Activated T-cell treated with anti-CD3 and anti-CD28 coated beads, Interleukin-2, amount 50 U/mL, for 48 hours (primary cell): ENCODE results near the gene TTLL12.
"Not testable (repeated sequence)": the region's sequence is repeated elsewhere in the genome, so short reads cannot be mapped to it uniquely, and the experiment has no call there.

ENCODE experiments used
- DNase-seq, 2 experiments: peaks; one replicate each; pipeline ENCODE4 v3.0.0-alpha.2; 2020

TTLL12 gene

GRCh38 chr22:43152003-43152356, 35.0 kb downstream of the TTLL12 start:
- DNase-seq: no peak

- DNase-seq: peak; percentile 72 to 79
Measured at GRCh38 chr22:43151251-43152002, 35.5 kb downstream of the TTLL12 start, which contains the start of gene TSPO. Gene TSPO, plus strand, starts transcription at chr22:43151559. Its CDS starts 7,680 bp downstream, at chr22:43159239.

- DNase-seq: no peak
Measured at GRCh38 chr22:43150731-43151206, 36.2 kb downstream of the TTLL12 start.

- no peak for DNase-seq
Measured at GRCh38 chr22:43148581-43148980, 38.4 kb downstream of the TTLL12 start.

- DNase-seq: no peak
Measured at GRCh38 chr22:43147821-43148220, 39.1 kb downstream of the TTLL12 start.

GRCh38 chr22:43146332-43146731, 40.6 kb downstream of the TTLL12 start:
- DNase-seq: not testable (repeated sequence)

GRCh38 chr22:43145371-43145770, 41.6 kb downstream of the TTLL12 start:
- DNase-seq: not testable (repeated sequence)

- no peak for DNase-seq
Measured at GRCh38 chr22:43144949-43145348, 42.0 kb downstream of the TTLL12 start.

- peak; percentile 86 to 90 for DNase-seq
Measured at GRCh38 chr22:43142880-43143562, 43.9 kb downstream of the TTLL12 start, which contains the start of gene MCAT. Gene MCAT, minus strand, starts transcription at chr22:43143398. Its CDS starts 50 bp downstream, at chr22:43143348.

GRCh38 chr22:43136801-43137200, 50.1 kb downstream of the TTLL12 start:
- DNase-seq: no peak

- peak; percentile 42 to 58 for DNase-seq
Measured at GRCh38 chr22:43136255-43136654, 50.7 kb downstream of the TTLL12 start.

GRCh38 chr22:43135565-43135964, 51.4 kb downstream of the TTLL12 start:
- no peak for DNase-seq

- no peak for DNase-seq
Measured at GRCh38 chr22:43134553-43134952, 52.4 kb downstream of the TTLL12 start.

GRCh38 chr22:43133401-43133800, 53.5 kb downstream of the TTLL12 start:
- DNase-seq: no peak

- DNase-seq: no peak
Measured at GRCh38 chr22:43131773-43132501, 55.0 kb downstream of the TTLL12 start.

GRCh38 chr22:43129426-43130425, 57.2 kb downstream of the TTLL12 start:
- DNase-seq: no peak

- no peak for DNase-seq
Measured at GRCh38 chr22:43128928-43129424, 58.0 kb downstream of the TTLL12 start.

- DNase-seq: no peak
Measured at GRCh38 chr22:43128116-43128515, 58.8 kb downstream of the TTLL12 start.

GRCh38 chr22:43127166-43127908, 59.6 kb downstream of the TTLL12 start:
- DNase-seq: no peak

- no peak for DNase-seq
Measured at GRCh38 chr22:43126501-43127165, 60.3 kb downstream of the TTLL12 start.
